ENCODE data around the gene SLN. TPM values are rescaled to one million over a fixed set of nuclear protein-coding genes. Genes with fewer than 3 reads are reported as not detected.

Gene SLN
- total RNA-seq (2022; extraction: Qiagen RNA extraction), result 1.1 to 2.9 TPM (median 1.4 TPM) in 5 replicates

DNA sequence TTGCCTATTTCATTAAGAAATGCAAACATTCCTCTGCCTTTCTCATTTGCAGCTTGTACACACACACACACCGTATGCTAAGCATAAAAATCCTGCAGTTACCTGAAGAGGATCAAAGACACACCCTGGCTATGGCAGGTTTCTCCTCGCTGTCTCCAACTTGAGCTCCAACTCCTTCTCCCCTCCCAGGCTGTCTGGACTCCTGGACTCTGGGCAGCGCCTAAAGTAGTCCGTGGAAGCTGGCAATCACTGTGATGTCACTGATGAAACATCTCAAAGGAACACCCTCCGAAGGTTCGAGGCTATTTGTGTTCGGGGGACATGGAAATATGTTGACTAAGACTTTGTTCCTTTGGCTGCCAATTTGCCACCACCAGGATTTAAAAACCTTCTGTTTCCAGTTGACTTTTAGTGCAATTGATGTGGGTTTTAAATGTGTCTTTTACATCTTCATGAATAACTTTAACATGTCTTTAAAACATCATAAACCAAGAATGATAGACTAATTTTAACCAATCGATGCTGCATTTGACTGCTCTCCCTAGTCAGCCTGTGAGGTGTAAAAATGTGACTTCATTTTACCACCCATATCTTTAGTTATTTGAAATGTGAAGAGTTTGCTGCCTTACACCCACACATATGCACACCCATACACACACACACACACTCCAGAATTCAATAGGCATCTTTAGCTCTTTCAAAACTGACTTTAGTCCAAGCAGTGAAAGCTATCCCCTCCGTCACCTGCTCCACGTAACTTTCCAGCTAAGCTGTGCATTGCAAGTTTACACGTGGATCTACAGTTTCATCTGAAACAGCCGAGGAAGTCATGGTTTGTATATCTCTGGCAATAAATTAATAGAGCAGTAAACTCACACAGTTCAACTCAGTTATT, at the start of gene SLN:
SLN (minus strand) TSS at position 196 of the 895 bp plus-strand sequence.

Other genes with a start within 250 kb of the SLN start
- 6.2 to 8.3 TPM (median 7.7 TPM) in 5 replicates for gene ALKBH8, start 146.3 kb downstream of the SLN start, total RNA-seq (2022; extraction: Qiagen RNA extraction)
- 0.17 to 0.39 TPM (median 0.36 TPM) in 5 replicates for gene ELMOD1, start 120.9 kb downstream of the SLN start, total RNA-seq (2022; extraction: Qiagen RNA extraction)
- 39.6 to 48.7 TPM (median 41.6 TPM) in 5 replicates for gene SLC35F2, start 146.7 kb upstream of the SLN start, total RNA-seq (2022; extraction: Qiagen RNA extraction)
- 0.28 to 0.62 TPM (median 0.42 TPM) in 5 replicates for gene RAB39A, start 216.4 kb upstream of the SLN start, total RNA-seq (2022; extraction: Qiagen RNA extraction)